HG03558 (cell line): Measurements from ENCODE around the gene RBFOX1.
"Not testable (repeated sequence)": the region's sequence is repeated elsewhere in the genome, so short reads cannot be mapped to it uniquely, and the experiment has no call there.

ENCODE experiments used
- ATAC-seq: cut with Tn5 transposase; IDR thresholded peaks from one replicate; pipeline ENCODE4 v1.9.1; 2021; ENCODE audit warnings: moderate number of reproducible peaks; ENCODE audit not compliant: unreplicated experiment; ENCODE audit errors: extremely low read depth

Gene RBFOX1

GRCh38 chr16:7443648-7444365, 111.2 kb downstream of the RBFOX1 start:
- ATAC-seq: no peak

GRCh38 chr16:7449306-7449705, 116.7 kb downstream of the RBFOX1 start:
- ATAC-seq: no peak

- ATAC-seq: no peak
Measured at GRCh38 chr16:7449808-7450207, 117.2 kb downstream of the RBFOX1 start.

- no peak for ATAC-seq
Measured at GRCh38 chr16:7450440-7450839, 117.8 kb downstream of the RBFOX1 start.

- ATAC-seq: no peak
Measured at GRCh38 chr16:7452090-7452489, 119.4 kb downstream of the RBFOX1 start.

GRCh38 chr16:7456211-7456610, 123.6 kb downstream of the RBFOX1 start:
- no peak for ATAC-seq

GRCh38 chr16:7458144-7458543, 125.5 kb downstream of the RBFOX1 start:
- ATAC-seq: no peak

- no peak for ATAC-seq
Measured at GRCh38 chr16:7470344-7470743, 137.7 kb downstream of the RBFOX1 start.

- ATAC-seq: no peak
Measured at GRCh38 chr16:7471268-7471667, 138.6 kb downstream of the RBFOX1 start.

- no peak for ATAC-seq
Measured at GRCh38 chr16:7482032-7482431, 149.4 kb downstream of the RBFOX1 start.

GRCh38 chr16:7482596-7483290, 150.1 kb downstream of the RBFOX1 start:
- ATAC-seq: no peak

- no peak for ATAC-seq
Measured at GRCh38 chr16:7487574-7488323, 155.1 kb downstream of the RBFOX1 start.

- ATAC-seq: no peak
Measured at GRCh38 chr16:7492122-7492521, 159.5 kb downstream of the RBFOX1 start.

- ATAC-seq: no peak
Measured at GRCh38 chr16:7493133-7493532, 160.5 kb downstream of the RBFOX1 start.

GRCh38 chr16:7497691-7498090, 165.0 kb downstream of the RBFOX1 start:
- ATAC-seq: no peak

GRCh38 chr16:7501868-7502267, 169.2 kb downstream of the RBFOX1 start:
- ATAC-seq: no peak

- not testable (repeated sequence) for ATAC-seq
Measured at GRCh38 chr16:7502591-7503157, 170.0 kb downstream of the RBFOX1 start.

- no peak for ATAC-seq
Measured at GRCh38 chr16:7503666-7504065, 171.0 kb downstream of the RBFOX1 start.

- no peak for ATAC-seq
Measured at GRCh38 chr16:7504844-7505243, 172.2 kb downstream of the RBFOX1 start.

GRCh38 chr16:7505495-7505894, 172.8 kb downstream of the RBFOX1 start:
- ATAC-seq: no peak

- no peak for ATAC-seq
Measured at GRCh38 chr16:7506363-7506762, 173.7 kb downstream of the RBFOX1 start.
